Measurements from ENCODE around the gene KCNN2.

KCNN2 gene

GRCh38 chr5:114362977-114363761 lies 1.3 kb downstream of the KCNN2 start:
- DNase-seq: no peak

GRCh38 chr5:114363837-114364236 lies 2.0 kb downstream of the KCNN2 start:
- no peak for DNase-seq

- DNase-seq: no peak
Measured at GRCh38 chr5:114367029-114367428, 5.2 kb downstream of the KCNN2 start.

- no peak for DNase-seq
Measured at GRCh38 chr5:114369680-114370417, 8.0 kb downstream of the KCNN2 start.

GRCh38 chr5:114377050-114377844 lies 15.4 kb downstream of the KCNN2 start:
- DNase-seq: no peak

GRCh38 chr5:114377946-114378345 lies 16.1 kb downstream of the KCNN2 start:
- DNase-seq: no peak

- DNase-seq: no peak
Measured at GRCh38 chr5:114380721-114381120, 18.9 kb downstream of the KCNN2 start.

GRCh38 chr5:114387433-114387832 lies 25.6 kb downstream of the KCNN2 start:
- DNase-seq: no peak

GRCh38 chr5:114390431-114390830 lies 28.6 kb downstream of the KCNN2 start:
- no peak for DNase-seq

GRCh38 chr5:114391321-114391720 lies 29.5 kb downstream of the KCNN2 start:
- DNase-seq: no peak

GRCh38 chr5:114393159-114393558 lies 31.3 kb downstream of the KCNN2 start:
- no peak for DNase-seq

- DNase-seq: no peak
Measured at GRCh38 chr5:114402206-114402605, 40.3 kb downstream of the KCNN2 start.

GRCh38 chr5:114407783-114408182 lies 45.9 kb downstream of the KCNN2 start:
- DNase-seq: no peak

GRCh38 chr5:114408847-114409246 lies 47.0 kb downstream of the KCNN2 start:
- DNase-seq: no peak

- DNase-seq: no peak
Measured at GRCh38 chr5:114411380-114411931, 49.6 kb downstream of the KCNN2 start.

GRCh38 chr5:114412510-114413171 lies 50.8 kb downstream of the KCNN2 start:
- DNase-seq: no peak

GRCh38 chr5:114415760-114416159 lies 53.9 kb downstream of the KCNN2 start:
- no peak for DNase-seq

- DNase-seq: no peak
Measured at GRCh38 chr5:114416254-114416653, 54.4 kb downstream of the KCNN2 start.

GRCh38 chr5:114417519-114417918 lies 55.6 kb downstream of the KCNN2 start:
- no peak for DNase-seq

- no peak for DNase-seq
Measured at GRCh38 chr5:114418176-114419066, 56.6 kb downstream of the KCNN2 start.

GRCh38 chr5:114419067-114419388 lies 57.2 kb downstream of the KCNN2 start:
- no peak for DNase-seq

GRCh38 chr5:114419959-114420358 lies 58.1 kb downstream of the KCNN2 start:
- DNase-seq: no peak
